Activated naive CD4-positive, alpha-beta T cell treated with Interleukin-2 at 50 U/mL for 16 hours (primary cell): Measurements from ENCODE around the gene TNPO2.

Experiments
- DNase-seq: peaks from one replicate; pipeline ENCODE4 v3.0.0-alpha.2; 2020

The TNPO2 gene

GRCh38 chr19:12675399-12675798 is 48.3 kb downstream of the TNPO2 start:
- DNase-seq = no peak

- DNase-seq = no peak
Observed at GRCh38 chr19:12672744-12673143, 51.0 kb downstream of the TNPO2 start.

GRCh38 chr19:12670159-12670928 is 53.4 kb downstream of the TNPO2 start:
- DNase-seq = no peak

DNA sequence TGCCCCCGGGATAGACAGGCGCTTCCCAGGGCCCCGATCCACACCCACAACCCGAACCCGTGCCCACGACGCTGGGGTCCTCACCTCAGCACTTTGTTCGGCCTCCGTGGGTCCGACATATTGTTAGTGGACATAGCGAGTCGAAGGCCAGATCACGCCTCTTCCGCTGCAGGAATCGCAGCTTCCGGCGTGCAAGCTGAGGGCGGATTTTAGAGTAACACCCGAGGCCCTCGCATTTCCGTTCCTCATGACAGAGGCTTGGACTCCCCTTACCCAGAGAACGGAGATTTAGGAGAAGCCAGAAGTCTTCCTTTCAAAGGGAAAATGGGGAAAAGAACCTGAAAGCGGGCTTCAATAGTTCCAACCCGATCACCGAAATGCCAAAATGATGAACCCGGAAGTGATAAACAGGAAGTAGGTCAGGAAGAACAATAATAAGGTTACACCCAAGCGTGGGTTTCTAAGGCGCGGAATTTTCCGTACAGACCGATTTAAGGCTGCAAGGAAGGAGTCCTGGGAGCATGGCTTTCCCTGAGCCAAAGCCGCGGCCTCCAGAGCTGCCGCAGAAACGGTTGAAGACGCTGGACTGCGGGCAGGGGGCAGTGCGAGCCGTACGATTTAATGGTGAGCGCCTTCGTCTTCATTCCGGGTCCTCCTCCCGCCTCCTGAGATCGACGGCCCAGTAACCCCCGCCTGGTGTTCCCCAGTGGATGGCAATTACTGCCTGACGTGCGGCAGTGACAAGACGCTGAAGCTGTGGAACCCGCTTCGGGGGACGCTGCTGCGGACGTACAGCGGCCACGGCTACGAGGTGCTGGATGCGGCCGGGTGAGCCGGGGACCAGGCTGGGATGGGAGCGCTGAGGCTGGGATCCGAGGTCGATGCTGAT is 54.2 kb downstream of the TNPO2 start:
- DNase-seq = peak; percentile 79

DNA sequence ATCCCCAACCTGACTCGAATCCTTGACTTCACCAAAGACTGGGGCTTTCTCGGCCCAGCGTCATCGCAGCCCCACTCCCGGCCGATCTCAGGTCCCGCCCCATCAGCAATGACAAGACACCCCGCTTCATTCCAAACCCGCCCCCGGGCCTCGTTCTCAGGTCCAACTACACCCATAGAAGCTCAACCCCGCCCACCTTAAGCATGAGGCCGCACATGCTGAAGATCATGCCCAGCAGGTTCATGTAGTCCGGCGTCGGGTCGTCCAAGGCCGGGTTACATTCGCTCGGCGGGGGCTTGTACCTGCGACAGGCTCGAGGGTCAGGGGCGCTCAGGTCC is 54.8 kb downstream of the TNPO2 start:
- peak; percentile 74 for DNase-seq

GRCh38 chr19:12668346-12668745 is 55.4 kb downstream of the TNPO2 start:
- DNase-seq = no peak

- DNase-seq = no peak
Observed at GRCh38 chr19:12667731-12668302, 55.9 kb downstream of the TNPO2 start.

- peak; percentile 84 for DNase-seq
Observed at GRCh38 chr19:12666265-12667048, 57.3 kb downstream of the TNPO2 start, which contains the start of the genes MAN2B1 and WDR83. Gene MAN2B1, minus strand, starts transcription at chr19:12666742. Its CDS starts 41 bp downstream, at chr19:12666701. Gene WDR83, plus strand, starts transcription at chr19:12666807. Its CDS starts 2,984 bp downstream, at chr19:12669791.

GRCh38 chr19:12665671-12666264 is 58.0 kb downstream of the TNPO2 start:
- peak; percentile 19 for DNase-seq

DNA sequence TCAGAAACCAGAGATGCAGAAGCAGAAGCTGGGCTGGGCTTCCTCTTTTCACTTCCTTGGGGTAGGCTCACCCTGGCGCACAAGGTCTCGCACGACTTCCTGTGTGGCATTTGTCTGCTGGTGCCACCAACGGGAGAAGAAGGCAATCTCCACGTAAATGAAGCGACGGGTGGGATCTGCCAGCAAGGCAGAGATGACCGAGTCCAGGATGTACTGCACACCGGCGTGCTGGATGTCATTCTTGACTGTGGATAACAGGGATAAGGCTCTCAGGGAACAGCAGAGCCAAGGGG is 58.5 kb downstream of the TNPO2 start:
- DNase-seq = peak; percentile 51

GRCh38 chr19:12664406-12665280 is 59.1 kb downstream of the TNPO2 start:
- no peak for DNase-seq

GRCh38 chr19:12660980-12661379 is 62.8 kb downstream of the TNPO2 start:
- DNase-seq = no peak

DNA sequence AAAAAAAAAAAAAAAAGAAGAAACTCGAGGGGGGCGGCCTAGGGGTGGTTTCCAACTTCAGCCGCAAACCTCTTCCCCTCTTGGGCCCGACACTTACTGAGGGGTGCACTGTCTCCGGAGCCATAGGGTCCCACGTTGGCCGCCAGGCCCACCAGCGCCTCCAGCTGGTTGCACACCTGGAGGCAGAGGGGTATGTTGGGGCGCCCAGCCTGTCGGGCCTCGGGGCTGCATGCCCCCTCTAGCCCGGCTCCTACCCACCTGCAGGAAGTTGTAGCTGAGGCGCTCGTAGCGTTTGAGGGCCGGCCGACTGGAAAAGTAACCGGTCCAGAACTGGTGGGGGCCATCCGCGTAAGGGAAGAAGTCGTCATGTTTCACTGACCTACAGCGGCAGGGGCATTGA is 65.8 kb downstream of the TNPO2 start:
- no peak for DNase-seq

GRCh38 chr19:12656899-12657571 is 66.7 kb downstream of the TNPO2 start:
- no peak for DNase-seq

- DNase-seq = no peak
Observed at GRCh38 chr19:12655546-12655945, 68.2 kb downstream of the TNPO2 start.

GRCh38 chr19:12652219-12652618 is 71.5 kb downstream of the TNPO2 start:
- DNase-seq = no peak

DNA sequence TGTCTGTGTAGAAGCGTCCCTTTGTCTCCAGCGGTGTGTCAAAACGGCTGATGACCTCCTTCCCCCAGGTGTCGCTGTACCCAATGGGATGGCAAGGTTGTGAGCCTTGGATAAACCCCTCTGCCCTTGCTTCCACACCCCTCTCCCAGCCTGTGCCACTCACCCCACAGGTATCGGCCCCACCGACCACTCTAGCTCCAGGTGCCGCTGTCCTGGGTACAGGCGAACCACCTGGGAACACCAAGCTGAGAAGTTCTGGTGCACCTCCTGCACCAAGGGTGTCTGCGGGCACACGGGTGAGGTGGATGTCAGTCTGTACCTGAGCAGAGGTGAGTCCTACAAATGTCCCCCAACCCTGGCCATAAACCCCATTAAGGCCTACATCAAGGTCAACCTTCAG is 73.8 kb downstream of the TNPO2 start:
- DNase-seq = no peak
